Suprapubic skin (tissue), 4 donors: ENCODE data around the gene NOX1. TPM values are rescaled to one million over a fixed set of nuclear protein-coding genes. Genes with fewer than 3 reads are reported as not detected.
"Not testable (repeated sequence)": the region's sequence is repeated elsewhere in the genome, so short reads cannot be mapped to it uniquely, and the experiment has no call there.

Experiments
- DNase-seq, 2 donors: peaks; one replicate each; pipeline ENCODE4 v3.0.0-alpha.2; 2019; ENCODE audit warnings: low spot score in 2 of 2
- H3K27ac ChIP-seq: fragments of 200-600 bp; sonication (generic); one replicate; pipeline ENCODE4 v1.5.1; 2019
- H3K27me3 ChIP-seq: fragments of 200-600 bp; sonication (generic); one replicate; pipeline ENCODE4 v1.5.1; 2019
- H3K36me3 ChIP-seq: fragments of 200-600 bp; sonication (generic); one replicate; pipeline ENCODE4 v1.5.1; 2019
- H3K4me1 ChIP-seq: fragments of 200-600 bp; sonication (generic); one replicate; pipeline ENCODE4 v1.5.1; 2019
- H3K4me3 ChIP-seq: fragments of 200-600 bp; sonication (generic); one replicate; pipeline ENCODE4 v1.5.1; 2019; ENCODE audit warnings: mild to moderate bottlenecking
- H3K9me3 ChIP-seq: fragments of 200-600 bp; sonication (generic); one replicate; pipeline ENCODE4 v1.5.1; 2019
- EP300 ChIP-seq: sonication (generic); formaldehyde crosslinking; IDR thresholded peaks from one replicate; pipeline ENCODE4 v1.6.1; 2017; ENCODE audit warnings: antibody characterized with exemption
- POLR2A ChIP-seq, 2 donors: fragments of 450-650 bp; IDR thresholded peaks; one replicate each; pipeline ENCODE4 v1.6.1; 2017; ENCODE audit warnings: antibody characterized with exemption in 2 of 2, mild to moderate bottlenecking in 2 of 2, moderate library complexity in 2 of 2
- POLR2AphosphoS5 ChIP-seq, 3 donors: sonication (generic); formaldehyde crosslinking; IDR thresholded peaks; one replicate each; pipeline ENCODE4 v1.6.1; 2017; ENCODE audit warnings: antibody characterized with exemption in 3 of 3
- WGBS: methylation state at CpG from one replicate; pipeline ENCODE4 v1.1.5; 2018; 5-methylcytosine and 5-hydroxymethylcytosine counted together
- total RNA-seq, 4 donors: library from RNA; depleted of rRNA; stranded (reverse); fragments of >200 nt; gene quantifications; one replicate each; pipeline ENCODE4 v1.1.0, GENCODE V29; 2016
- TF ChIP-seq, protein P1 (sequence below), 2 donors: fragments of 200-600 bp in 1 of 2; fragments of 450-650 bp in 1 of 2; sonication (generic) in 1 of 2; IDR thresholded peaks; one replicate each; pipeline ENCODE4 v1.5.1; 2016 to 2019; ENCODE audit warnings: antibody characterized with exemption in 2 of 2, mild to moderate bottlenecking in 1 of 2, moderate library complexity in 1 of 2

NOX1 gene
- total RNA-seq, 4 donors from 2014 or later, result 1.4 TPM; not detected in 3

DNA sequence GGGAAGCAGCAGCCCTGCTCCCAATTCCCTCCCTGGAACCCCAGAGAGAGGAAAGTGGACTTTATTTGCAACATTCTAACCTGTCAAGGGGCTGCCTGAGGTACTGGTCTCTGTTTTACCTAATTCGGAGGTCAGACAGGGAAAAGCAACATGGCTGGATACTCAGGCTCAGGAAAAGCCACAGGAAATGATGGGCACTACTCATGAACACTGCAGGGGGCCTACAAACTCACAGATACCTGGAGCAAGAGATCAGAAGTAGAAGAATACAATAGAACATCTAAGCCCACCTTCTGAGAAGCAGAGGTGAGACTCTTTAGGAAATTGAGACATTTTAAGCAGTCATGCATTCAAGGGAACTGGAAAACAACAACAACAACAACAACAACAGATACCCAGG lies 69.4 kb downstream of the NOX1 start:
- no peaks in the 10 kb centered on the region for H3K9me3 ChIP-seq
- H3K4me1 ChIP-seq, result no peaks in the 10 kb centered on the region
- H3K4me3 ChIP-seq, result no peak overlapping the region
- DNase-seq, result no peak
- 67% methylated on average over 1 of the region's 1 CpG for WGBS
- H3K27me3 ChIP-seq, result no peaks in the 10 kb centered on the region
- TF ChIP-seq POLR2AphosphoS5 (IDR thresholded peaks at IDR 0.05), result no peak
- no peak overlapping the region for H3K27ac ChIP-seq
- no peaks in the 10 kb centered on the region for H3K36me3 ChIP-seq

DNA sequence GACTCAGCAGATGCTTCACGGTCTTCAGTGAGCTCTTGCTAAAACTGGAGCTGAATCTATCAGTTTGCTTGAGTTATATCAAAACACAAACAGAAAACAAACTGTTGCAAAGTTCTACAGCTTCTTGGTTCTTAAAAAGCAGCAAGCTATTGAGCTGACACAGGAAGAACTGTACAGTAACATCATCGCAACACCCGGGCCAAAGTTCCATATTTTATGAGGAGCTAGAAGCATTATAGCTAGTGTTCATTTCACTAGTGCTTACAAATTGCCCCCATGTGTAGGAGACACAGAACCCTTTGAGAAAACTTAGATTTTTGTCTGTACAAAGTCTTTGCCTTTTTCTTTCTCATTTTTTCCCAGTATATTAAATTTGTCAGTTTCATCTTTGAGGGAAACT lies 71.3 kb downstream of the NOX1 start:
- TF ChIP-seq, protein P1, sequence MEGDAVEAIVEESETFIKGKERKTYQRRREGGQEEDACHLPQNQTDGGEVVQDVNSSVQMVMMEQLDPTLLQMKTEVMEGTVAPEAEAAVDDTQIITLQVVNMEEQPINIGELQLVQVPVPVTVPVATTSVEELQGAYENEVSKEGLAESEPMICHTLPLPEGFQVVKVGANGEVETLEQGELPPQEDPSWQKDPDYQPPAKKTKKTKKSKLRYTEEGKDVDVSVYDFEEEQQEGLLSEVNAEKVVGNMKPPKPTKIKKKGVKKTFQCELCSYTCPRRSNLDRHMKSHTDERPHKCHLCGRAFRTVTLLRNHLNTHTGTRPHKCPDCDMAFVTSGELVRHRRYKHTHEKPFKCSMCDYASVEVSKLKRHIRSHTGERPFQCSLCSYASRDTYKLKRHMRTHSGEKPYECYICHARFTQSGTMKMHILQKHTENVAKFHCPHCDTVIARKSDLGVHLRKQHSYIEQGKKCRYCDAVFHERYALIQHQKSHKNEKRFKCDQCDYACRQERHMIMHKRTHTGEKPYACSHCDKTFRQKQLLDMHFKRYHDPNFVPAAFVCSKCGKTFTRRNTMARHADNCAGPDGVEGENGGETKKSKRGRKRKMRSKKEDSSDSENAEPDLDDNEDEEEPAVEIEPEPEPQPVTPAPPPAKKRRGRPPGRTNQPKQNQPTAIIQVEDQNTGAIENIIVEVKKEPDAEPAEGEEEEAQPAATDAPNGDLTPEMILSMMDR (IDR thresholded peaks at IDR 0.05), result no peak
- TF ChIP-seq POLR2AphosphoS5 (IDR thresholded peaks at IDR 0.05) (no peak), EP300 (no peak), POLR2A (IDR thresholded peaks at IDR 0.05) (no peak)
- no peaks in the 10 kb centered on the region for H3K9me3 ChIP-seq
- H3K36me3 ChIP-seq, result no peaks in the 10 kb centered on the region
- no peak overlapping the region for H3K4me3 ChIP-seq
- H3K27ac ChIP-seq, result no peak overlapping the region
- DNase-seq, result no peak
- no peaks in the 10 kb centered on the region for H3K4me1 ChIP-seq
- 75% methylated on average over 3 of the region's 3 CpGs for WGBS
- H3K27me3 ChIP-seq, result no peaks in the 10 kb centered on the region

DNA sequence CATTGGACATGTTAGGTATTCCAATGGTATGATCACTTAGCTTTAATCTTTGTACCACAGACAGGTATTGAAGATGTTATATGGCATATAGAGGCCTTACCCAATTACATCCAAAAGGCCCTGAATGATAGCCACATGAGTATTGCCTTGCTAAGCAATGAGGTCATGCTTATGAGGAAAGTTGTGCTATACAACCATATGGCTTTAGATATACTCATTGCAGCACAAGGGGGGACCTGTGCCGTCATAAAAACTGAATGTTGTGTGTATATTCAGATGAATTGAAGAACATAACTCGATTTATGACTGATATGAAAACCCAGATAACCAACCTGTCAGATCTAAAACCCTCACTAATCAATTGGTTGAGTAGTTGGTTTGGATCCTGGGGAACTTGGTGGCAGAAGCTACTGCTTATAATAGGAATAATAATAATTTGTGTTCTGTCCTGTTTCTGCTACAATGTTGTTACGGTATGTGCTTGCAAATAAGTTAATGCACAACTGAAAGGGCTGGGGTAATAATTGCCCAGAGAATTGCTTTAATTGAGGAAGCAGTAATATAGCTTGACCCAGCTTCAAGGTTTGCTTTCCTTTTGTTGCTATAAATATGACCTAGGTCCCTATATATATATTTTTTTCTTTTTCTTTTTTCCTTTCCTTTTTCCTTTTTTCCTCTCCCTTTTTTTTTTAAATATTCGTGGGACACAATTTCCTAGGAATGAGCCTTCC lies 75.5 kb downstream of the NOX1 start:
- TF ChIP-seq POLR2AphosphoS5 (IDR thresholded peaks at IDR 0.05) (no peak), EP300 (no peak), POLR2A (IDR thresholded peaks at IDR 0.05) (no peak)
- TF ChIP-seq, protein P1 (IDR thresholded peaks at IDR 0.05), result no peak
- no peaks in the 10 kb centered on the region for H3K9me3 ChIP-seq
- no peak overlapping the region for H3K4me3 ChIP-seq
- H3K27me3 ChIP-seq, result no peaks in the 10 kb centered on the region
- no peak overlapping the region for H3K27ac ChIP-seq
- no peaks in the 10 kb centered on the region for H3K4me1 ChIP-seq
- no peak for DNase-seq
- no peaks in the 10 kb centered on the region for H3K36me3 ChIP-seq
- WGBS, result 48% methylated on average over 4 of the region's 4 CpGs

DNA sequence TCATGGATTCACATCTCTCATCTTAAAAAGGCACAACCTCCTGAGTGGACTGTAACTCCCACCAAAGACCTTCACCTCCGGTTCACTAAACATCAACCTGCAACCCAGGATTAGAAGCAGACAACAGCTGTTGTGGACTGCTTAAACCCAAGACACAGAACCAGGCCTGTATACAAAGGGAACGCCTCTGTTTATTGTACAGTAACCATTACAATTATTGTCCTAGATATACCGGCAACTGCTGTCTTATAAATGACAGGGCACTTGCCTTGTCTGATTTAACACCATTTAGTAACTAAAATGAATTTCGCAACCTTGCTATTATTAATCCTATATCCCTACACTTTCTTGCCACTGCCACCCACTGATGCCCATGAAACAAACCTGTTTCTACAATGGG lies 76.8 kb downstream of the NOX1 start:
- H3K4me1 ChIP-seq, result no peaks in the 10 kb centered on the region
- H3K27me3 ChIP-seq, result no peaks in the 10 kb centered on the region
- H3K9me3 ChIP-seq, result no peaks in the 10 kb centered on the region
- TF ChIP-seq POLR2A (IDR thresholded peaks at IDR 0.05), result no peak
- no peak overlapping the region for H3K4me3 ChIP-seq
- 88% methylated on average over 4 of the region's 4 CpGs for WGBS
- DNase-seq, result no peak
- H3K36me3 ChIP-seq, result no peaks in the 10 kb centered on the region
- H3K27ac ChIP-seq, result no peak overlapping the region

DNA sequence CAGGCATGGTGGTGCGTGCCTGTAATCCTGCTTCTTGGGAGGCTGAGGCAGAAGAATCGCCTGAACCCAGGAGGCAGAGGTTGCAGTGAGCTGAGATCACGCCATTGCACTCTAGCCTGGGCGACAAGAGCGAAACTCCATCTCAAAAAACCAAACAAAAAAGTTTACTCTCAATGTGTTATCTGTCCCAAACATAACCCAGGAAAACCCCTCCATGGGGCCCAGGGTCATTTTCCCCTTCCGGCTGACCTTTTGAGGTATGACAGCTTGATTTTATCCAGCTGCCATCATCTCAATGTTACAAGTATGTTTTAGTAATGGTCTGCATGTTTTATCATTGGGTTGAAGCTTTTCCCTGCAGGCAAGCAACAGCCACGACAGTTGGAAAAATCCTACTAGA lies 77.8 kb downstream of the NOX1 start:
- 88% methylated on average over 7 of the region's 7 CpGs for WGBS
- H3K27ac ChIP-seq, result not testable (repeated sequence)

More for the DNA sequence above, 77.8 kb downstream of the NOX1 start:
- DNase-seq, H3K4me3 ChIP-seq, H3K4me1 ChIP-seq, H3K27me3 ChIP-seq, H3K36me3 ChIP-seq, H3K9me3 ChIP-seq: not testable (repeated sequence)

Other genes starting within 250 kb of the NOX1 start
- gene TSPAN6, start 237.6 kb downstream of the NOX1 start, total RNA-seq, result 10 to 100 TPM; 10.8 to 17.0 (median 14.8) TPM
- gene SRPX2, start 230.2 kb downstream of the NOX1 start, total RNA-seq, result 10 to 100 TPM in 1 of 4 donors, 1 to 10 TPM in 3; 2.8 to 15.2 (median 7.5) TPM
- gene SYTL4, start 142.2 kb downstream of the NOX1 start, total RNA-seq, result 1 to 10 TPM in 3 of 4 donors, under 1 TPM in 1; 0.57 to 6.4 (median 3.0) TPM
- 10 to 100 TPM; 10.5 to 18.5 (median 14.4) TPM for gene CSTF2, start 54.0 kb downstream of the NOX1 start, total RNA-seq
- gene XKRX, start 54.6 kb upstream of the NOX1 start, total RNA-seq, result 10 to 100 TPM; 20.4 to 42.5 (median 34.0) TPM
- gene ARL13A, start 95.3 kb upstream of the NOX1 start, total RNA-seq, result not detected
- 10 to 100 TPM; 13.6 to 34.8 (median 19.0) TPM for gene TRMT2B, start 177.8 kb upstream of the NOX1 start, total RNA-seq
- under 1 TPM in 1 of 4 donors, not detected in 3; 0.21 TPM for gene TMEM35A, start 204.5 kb upstream of the NOX1 start, total RNA-seq
- 1 to 10 TPM in 2 of 4 donors, under 1 TPM in 2; 0.64 to 1.7 (median 1.3) TPM for gene CENPI, start 223.8 kb upstream of the NOX1 start, total RNA-seq